HG03045 (cell line): ENCODE measurements around the gene ACAP2.

Experiments used
- ATAC-seq: cut with Tn5 transposase; IDR thresholded peaks from one replicate; pipeline ENCODE4 v1.9.1; 2021; ENCODE audit warnings: mild to moderate bottlenecking, moderate library complexity; ENCODE audit not compliant: unreplicated experiment

The ACAP2 gene

GRCh38 chr3:195224980-195225580, 217.7 kb downstream of the ACAP2 start:
- ATAC-seq = no peak
